HEK293 (cell line): ENCODE data around the gene OR2G6.
"Not testable (repeated sequence)": the region's sequence is repeated elsewhere in the genome, so short reads cannot be mapped to it uniquely, and the experiment has no call there.

Experiments
- ATF2 ChIP-seq: fragments of 450-650 bp; formaldehyde crosslinking; IDR thresholded peaks from 2 replicates; pipeline ENCODE4 v1.5.1; 2016; ENCODE audit warnings: missing biosample characterization, missing genetic modification characterization, low read depth
- MEIS1 ChIP-seq: sonication (generic); formaldehyde crosslinking; IDR thresholded peaks from 2 replicates; pipeline ENCODE4 v1.8.1; 2022; ENCODE audit warnings: missing genetic modification reagents, mild to moderate bottlenecking, borderline replicate concordance
- ZNF335 ChIP-seq: fragments of 450-650 bp; formaldehyde crosslinking; conservative IDR thresholded peaks from 2 replicates; pipeline ENCODE4 v1.5.1; 2016; ENCODE audit warnings: missing biosample characterization, missing genetic modification characterization
- ZSCAN30 ChIP-seq: fragments of 450-650 bp; IDR thresholded peaks from 2 replicates; pipeline ENCODE4 v1.5.1; 2018; ENCODE audit warnings: missing biosample characterization, mild to moderate bottlenecking, missing genetic modification characterization, moderate library complexity
- TF ChIP-seq, protein P1 (sequence below): fragments of 450-650 bp; formaldehyde crosslinking; IDR thresholded peaks from 2 replicates; pipeline ENCODE4 v1.5.0; 2017; ENCODE audit warnings: missing biosample characterization, missing genetic modification characterization, borderline replicate concordance
- TF ChIP-seq, protein P2 (sequence below): fragments of 450-650 bp; formaldehyde crosslinking; IDR thresholded peaks from 2 replicates; pipeline ENCODE4 v1.5.1; 2016; ENCODE audit warnings: missing biosample characterization, missing genetic modification characterization

- not testable (repeated sequence) for TF ChIP-seq MEIS1; ZSCAN30 (tag by site-specific recombination); ATF2 (tag by site-specific recombination); ZNF335
- TF ChIP-seq, protein P1, sequence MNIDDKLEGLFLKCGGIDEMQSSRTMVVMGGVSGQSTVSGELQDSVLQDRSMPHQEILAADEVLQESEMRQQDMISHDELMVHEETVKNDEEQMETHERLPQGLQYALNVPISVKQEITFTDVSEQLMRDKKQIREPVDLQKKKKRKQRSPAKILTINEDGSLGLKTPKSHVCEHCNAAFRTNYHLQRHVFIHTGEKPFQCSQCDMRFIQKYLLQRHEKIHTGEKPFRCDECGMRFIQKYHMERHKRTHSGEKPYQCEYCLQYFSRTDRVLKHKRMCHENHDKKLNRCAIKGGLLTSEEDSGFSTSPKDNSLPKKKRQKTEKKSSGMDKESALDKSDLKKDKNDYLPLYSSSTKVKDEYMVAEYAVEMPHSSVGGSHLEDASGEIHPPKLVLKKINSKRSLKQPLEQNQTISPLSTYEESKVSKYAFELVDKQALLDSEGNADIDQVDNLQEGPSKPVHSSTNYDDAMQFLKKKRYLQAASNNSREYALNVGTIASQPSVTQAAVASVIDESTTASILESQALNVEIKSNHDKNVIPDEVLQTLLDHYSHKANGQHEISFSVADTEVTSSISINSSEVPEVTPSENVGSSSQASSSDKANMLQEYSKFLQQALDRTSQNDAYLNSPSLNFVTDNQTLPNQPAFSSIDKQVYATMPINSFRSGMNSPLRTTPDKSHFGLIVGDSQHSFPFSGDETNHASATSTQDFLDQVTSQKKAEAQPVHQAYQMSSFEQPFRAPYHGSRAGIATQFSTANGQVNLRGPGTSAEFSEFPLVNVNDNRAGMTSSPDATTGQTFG (tag by site-specific recombination): not testable (repeated sequence)
- TF ChIP-seq, protein P2, sequence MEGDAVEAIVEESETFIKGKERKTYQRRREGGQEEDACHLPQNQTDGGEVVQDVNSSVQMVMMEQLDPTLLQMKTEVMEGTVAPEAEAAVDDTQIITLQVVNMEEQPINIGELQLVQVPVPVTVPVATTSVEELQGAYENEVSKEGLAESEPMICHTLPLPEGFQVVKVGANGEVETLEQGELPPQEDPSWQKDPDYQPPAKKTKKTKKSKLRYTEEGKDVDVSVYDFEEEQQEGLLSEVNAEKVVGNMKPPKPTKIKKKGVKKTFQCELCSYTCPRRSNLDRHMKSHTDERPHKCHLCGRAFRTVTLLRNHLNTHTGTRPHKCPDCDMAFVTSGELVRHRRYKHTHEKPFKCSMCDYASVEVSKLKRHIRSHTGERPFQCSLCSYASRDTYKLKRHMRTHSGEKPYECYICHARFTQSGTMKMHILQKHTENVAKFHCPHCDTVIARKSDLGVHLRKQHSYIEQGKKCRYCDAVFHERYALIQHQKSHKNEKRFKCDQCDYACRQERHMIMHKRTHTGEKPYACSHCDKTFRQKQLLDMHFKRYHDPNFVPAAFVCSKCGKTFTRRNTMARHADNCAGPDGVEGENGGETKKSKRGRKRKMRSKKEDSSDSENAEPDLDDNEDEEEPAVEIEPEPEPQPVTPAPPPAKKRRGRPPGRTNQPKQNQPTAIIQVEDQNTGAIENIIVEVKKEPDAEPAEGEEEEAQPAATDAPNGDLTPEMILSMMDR (tag by site-specific recombination): not testable (repeated sequence)
Observed at GRCh38 chr1:248574657-248575056, 66.8 kb downstream of the OR2G6 start, which contains the start of gene OR2T34.
